HepG2 (cell line): Measurements from ENCODE around the gene LENG1.

Source experiments
- JUN ChIP-seq: sonication (generic); formaldehyde crosslinking; IDR thresholded peaks from 2 replicates; pipeline ENCODE4 v1.4.0; 2020; ENCODE audit warnings: mild to moderate bottlenecking, missing genetic modification reagents
- MXI1 ChIP-seq: IDR thresholded peaks from 3 replicates; pipeline ENCODE4 v1.6.1; 2012; ENCODE audit warnings: low read depth, low read length, inconsistent platforms, borderline replicate concordance
- SMARCC2 ChIP-seq: fragments of 450-650 bp; IDR thresholded peaks from 2 replicates; pipeline ENCODE4 v1.6.1; 2017; ENCODE audit warnings: antibody characterized with exemption, mild to moderate bottlenecking
- TCF7L2 ChIP-seq: IDR thresholded peaks from 2 replicates; pipeline ENCODE4 v1.6.1; 2011; ENCODE audit warnings: mild to moderate bottlenecking, low read depth, low read length, moderate library complexity
- TF ChIP-seq, protein P1 (sequence below): sonication (generic); formaldehyde crosslinking; IDR thresholded peaks from 2 replicates; pipeline ENCODE4 v1.8.0; 2022; ENCODE audit warnings: mild to moderate bottlenecking, missing genetic modification reagents, moderate library complexity

- no peak for TF ChIP-seq MXI1
- TF ChIP-seq, protein P1, sequence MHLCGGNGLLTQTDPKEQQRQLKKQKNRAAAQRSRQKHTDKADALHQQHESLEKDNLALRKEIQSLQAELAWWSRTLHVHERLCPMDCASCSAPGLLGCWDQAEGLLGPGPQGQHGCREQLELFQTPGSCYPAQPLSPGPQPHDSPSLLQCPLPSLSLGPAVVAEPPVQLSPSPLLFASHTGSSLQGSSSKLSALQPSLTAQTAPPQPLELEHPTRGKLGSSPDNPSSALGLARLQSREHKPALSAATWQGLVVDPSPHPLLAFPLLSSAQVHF (CRISPR knock-in tag), result no peak
- TF ChIP-seq JUN (CRISPR knock-in tag), result no peak
- TF ChIP-seq TCF7L2, result no peak
- TF ChIP-seq SMARCC2, result no peak
Measured at GRCh38 chr19:54208784-54209057, 49.2 kb upstream of the LENG1 start.
